Measurements from ENCODE around the gene GPATCH4. TPM values are rescaled to one million over a fixed set of nuclear protein-coding genes. Genes with fewer than 3 reads are reported as not detected.
A peak's percentile ranks its signal among the peaks of the same experiment; 100 is the strongest.

The GPATCH4 gene
- total RNA-seq, 1 donor from 2014 or later = 24.0 TPM

- no peak for DNase-seq (ENCODE audit: low spot score in 2 of 2, unreplicated experiment in 2 of 2)
- peaks cover 30% of the 10 kb centered on the region for H3K4me1 Mint-ChIP-seq
- H3K36me3 Mint-ChIP-seq = peaks cover 19% of the 10 kb centered on the region
- no peak for TF ChIP-seq CTCF (IDR thresholded peaks at IDR 0.05; ENCODE audit: unreplicated experiment)
- no peaks in the 10 kb centered on the region for H3K27me3 Mint-ChIP-seq (ENCODE audit: low read depth)
- H3K4me3 Mint-ChIP-seq = no peak overlapping the region
- H3K27ac Mint-ChIP-seq = no peak overlapping the region
- H3K9me3 Mint-ChIP-seq = no peaks in the 10 kb centered on the region
Measured at GRCh38 chr1:156598731-156599432, 2.4 kb downstream of the GPATCH4 start.

GRCh38 chr1:156598125-156598524 is 3.2 kb downstream of the GPATCH4 start:
- no peak overlapping the region for H3K4me3 Mint-ChIP-seq
- H3K36me3 Mint-ChIP-seq = peaks cover 19% of the 10 kb centered on the region
- H3K27ac Mint-ChIP-seq = no peak overlapping the region
- no peak for DNase-seq (ENCODE audit: low spot score in 2 of 2, unreplicated experiment in 2 of 2)
- H3K4me1 Mint-ChIP-seq = peaks cover 30% of the 10 kb centered on the region
- TF ChIP-seq CTCF (IDR thresholded peaks at IDR 0.05; ENCODE audit: unreplicated experiment) = no peak
- no peaks in the 10 kb centered on the region for H3K9me3 Mint-ChIP-seq
- no peaks in the 10 kb centered on the region for H3K27me3 Mint-ChIP-seq (ENCODE audit: low read depth)

- Mint-ChIP-seq H3K9me3 (no peaks in the 10 kb centered on the region), H3K4me3 (no peak overlapping the region), H3K27ac (no peak overlapping the region), H3K4me1 (peaks cover 27% of the 10 kb centered on the region), H3K27me3 (ENCODE audit: low read depth) (no peaks in the 10 kb centered on the region), H3K36me3 (peaks cover 19% of the 10 kb centered on the region)
- no peak for TF ChIP-seq CTCF (IDR thresholded peaks at IDR 0.05; ENCODE audit: unreplicated experiment)
- DNase-seq (ENCODE audit: low spot score in 2 of 2, unreplicated experiment in 2 of 2) = no peak
Measured at GRCh38 chr1:156596426-156596825, 4.9 kb downstream of the GPATCH4 start.

GRCh38 chr1:156595016-156595415 is 6.3 kb downstream of the GPATCH4 start:
- Mint-ChIP-seq H3K27me3 (ENCODE audit: low read depth) (no peaks in the 10 kb centered on the region), H3K4me1 (peaks cover 24% of the 10 kb centered on the region), H3K4me3 (no peak overlapping the region)

GRCh38 chr1:156594190-156594589 is 7.1 kb downstream of the GPATCH4 start:
- H3K27ac Mint-ChIP-seq = peak overlapping the region; percentile 53
- peaks cover 19% of the 10 kb centered on the region for H3K36me3 Mint-ChIP-seq

More at GRCh38 chr1:156595016-156595415, 6.3 kb downstream of the GPATCH4 start:
- no peaks in the 10 kb centered on the region for H3K9me3 Mint-ChIP-seq
- H3K36me3 Mint-ChIP-seq = peaks cover 19% of the 10 kb centered on the region
- no peak for TF ChIP-seq CTCF (IDR thresholded peaks at IDR 0.05; ENCODE audit: unreplicated experiment)
- DNase-seq (ENCODE audit: low spot score in 2 of 2, unreplicated experiment in 2 of 2) = no peak
- H3K27ac Mint-ChIP-seq = peak overlapping the region; percentile 35

More at GRCh38 chr1:156594190-156594589, 7.1 kb downstream of the GPATCH4 start:
- peaks cover 24% of the 10 kb centered on the region for H3K4me1 Mint-ChIP-seq
- H3K4me3 Mint-ChIP-seq = no peak overlapping the region
- H3K27me3 Mint-ChIP-seq (ENCODE audit: low read depth) = no peaks in the 10 kb centered on the region
- H3K9me3 Mint-ChIP-seq = no peaks in the 10 kb centered on the region
- DNase-seq (ENCODE audit: low spot score in 2 of 2, unreplicated experiment in 2 of 2) = no peak
- no peak for TF ChIP-seq CTCF (IDR thresholded peaks at IDR 0.05; ENCODE audit: unreplicated experiment)
